ENCODE data around the gene SAPCD2. TPM values are rescaled to one million over a fixed set of nuclear protein-coding genes. Genes with fewer than 3 reads are reported as not detected.

The SAPCD2 gene
- total and polyA plus RNA-seq, 2 of the 8 experiments (the other 6 are each of a cell fraction or from before 2014, with no cell fraction given) = 12.7 to 32.1 TPM

- TF ChIP-seq ATF3 (IDR thresholded peaks at IDR 0.05; ENCODE audit: insufficient read depth, low read depth, low read length) = no peak
- no peak for TF ChIP-seq JUND (IDR thresholded peaks at IDR 0.05; ENCODE audit: low read length)
- TF ChIP-seq ASH2L (IDR thresholded peaks at IDR 0.05; ENCODE audit: low read length) = no peak
- TF ChIP-seq YY1 (IDR thresholded peaks at IDR 0.05; ENCODE audit: low read depth, low read length) = no peak
- TF ChIP-seq TBP (IDR thresholded peaks at IDR 0.05; ENCODE audit: low read depth, low read length) = no peak
- no peak for TF ChIP-seq RFX5 (IDR thresholded peaks at IDR 0.05; ENCODE audit: borderline replicate concordance, low read depth, low read length)
- TF ChIP-seq EP300 (IDR thresholded peaks at IDR 0.05; ENCODE audit: borderline replicate concordance in 1 of 2, low read depth in 2 of 2, low read length in 2 of 2) = no peak
- TF ChIP-seq SIN3A (conservative IDR thresholded peaks at IDR 0.05 in 1 of 2, IDR thresholded peaks at IDR 0.05 in 1 of 2; ENCODE audit: low read depth in 1 of 2, low read length in 2 of 2) = no peak
Observed at GRCh38 chr9:137013571-137013940, 56.8 kb downstream of the SAPCD2 start (continued).
